ENCODE data around the gene DMRT1. TPM values are rescaled to one million over a fixed set of nuclear protein-coding genes. Genes with fewer than 3 reads are reported as not detected.

DMRT1 gene
- total RNA-seq, 1 experiment from 2014 or later = not detected

DNA sequence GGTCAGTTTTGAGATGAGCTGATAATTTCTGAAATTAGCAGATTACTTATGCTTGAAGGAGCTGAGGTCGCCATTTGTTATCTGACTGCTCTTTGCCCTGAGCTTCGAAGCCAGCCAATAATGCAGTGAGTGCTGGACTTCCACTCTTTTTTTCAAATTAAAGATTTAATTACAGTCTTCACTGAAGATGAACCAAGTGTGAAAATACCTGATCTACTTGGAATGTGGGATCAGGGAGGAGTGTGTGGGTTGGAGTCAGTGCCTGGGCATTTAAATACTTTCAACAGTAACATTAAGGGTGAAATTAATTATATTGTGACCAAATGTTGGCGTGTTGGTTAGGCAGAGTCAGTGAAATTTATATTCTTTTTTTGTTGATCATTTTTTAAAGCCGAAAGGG lies 111.0 kb downstream of the DMRT1 start:
- H3K4me3 ChIP-seq (ENCODE audit: low read depth in 2 of 2, low read length in 2 of 2) = no peak overlapping the region
- POLR2A ChIA-PET = no interaction called here
- in situ Hi-C loops (cut with HindIII; ENCODE audit: low pct_unique_long_range_greater_than_20kb, low sequenced_read_pairs) = no loop called here
- CTCF ChIA-PET = no interaction called here
- H3K9me3 ChIP-seq (ENCODE audit: control insufficient read depth, insufficient read depth, low read depth, low read length) = no peaks in the 10 kb centered on the region
- no peaks in the 10 kb centered on the region for H3K4me1 ChIP-seq (ENCODE audit: control insufficient read depth, insufficient read depth, low read length)
- H3K36me3 ChIP-seq (ENCODE audit: control insufficient read depth, insufficient read depth, low read length) = no peaks in the 10 kb centered on the region
- intact Hi-C loops (cut with micrococcal nuclease; ENCODE audit: unreplicated experiment) = no loop called here
- DNase-seq (ENCODE audit: low read depth, low spot score) = no peak
- no peaks in the 10 kb centered on the region for H3K27me3 ChIP-seq (ENCODE audit: control insufficient read depth, insufficient read depth, low read length)
- no peak overlapping the region for H3K27ac ChIP-seq (ENCODE audit: low read length)
- ATAC-seq = no peak
- TF ChIP-seq TCF7L2 (IDR thresholded peaks at IDR 0.05; ENCODE audit: low read depth, low read length) (no peak), POLR2AphosphoS5 (IDR thresholded peaks at IDR 0.05; ENCODE audit: low read depth, low read length) (no peak), SIN3A (IDR thresholded peaks at IDR 0.05; ENCODE audit: borderline replicate concordance, insufficient read depth, low read depth, low read length) (no peak)
- TF ChIP-seq, protein P1, sequence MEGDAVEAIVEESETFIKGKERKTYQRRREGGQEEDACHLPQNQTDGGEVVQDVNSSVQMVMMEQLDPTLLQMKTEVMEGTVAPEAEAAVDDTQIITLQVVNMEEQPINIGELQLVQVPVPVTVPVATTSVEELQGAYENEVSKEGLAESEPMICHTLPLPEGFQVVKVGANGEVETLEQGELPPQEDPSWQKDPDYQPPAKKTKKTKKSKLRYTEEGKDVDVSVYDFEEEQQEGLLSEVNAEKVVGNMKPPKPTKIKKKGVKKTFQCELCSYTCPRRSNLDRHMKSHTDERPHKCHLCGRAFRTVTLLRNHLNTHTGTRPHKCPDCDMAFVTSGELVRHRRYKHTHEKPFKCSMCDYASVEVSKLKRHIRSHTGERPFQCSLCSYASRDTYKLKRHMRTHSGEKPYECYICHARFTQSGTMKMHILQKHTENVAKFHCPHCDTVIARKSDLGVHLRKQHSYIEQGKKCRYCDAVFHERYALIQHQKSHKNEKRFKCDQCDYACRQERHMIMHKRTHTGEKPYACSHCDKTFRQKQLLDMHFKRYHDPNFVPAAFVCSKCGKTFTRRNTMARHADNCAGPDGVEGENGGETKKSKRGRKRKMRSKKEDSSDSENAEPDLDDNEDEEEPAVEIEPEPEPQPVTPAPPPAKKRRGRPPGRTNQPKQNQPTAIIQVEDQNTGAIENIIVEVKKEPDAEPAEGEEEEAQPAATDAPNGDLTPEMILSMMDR (IDR thresholded peaks at IDR 0.05) = no peak
- TF ChIP-seq, protein P2, sequence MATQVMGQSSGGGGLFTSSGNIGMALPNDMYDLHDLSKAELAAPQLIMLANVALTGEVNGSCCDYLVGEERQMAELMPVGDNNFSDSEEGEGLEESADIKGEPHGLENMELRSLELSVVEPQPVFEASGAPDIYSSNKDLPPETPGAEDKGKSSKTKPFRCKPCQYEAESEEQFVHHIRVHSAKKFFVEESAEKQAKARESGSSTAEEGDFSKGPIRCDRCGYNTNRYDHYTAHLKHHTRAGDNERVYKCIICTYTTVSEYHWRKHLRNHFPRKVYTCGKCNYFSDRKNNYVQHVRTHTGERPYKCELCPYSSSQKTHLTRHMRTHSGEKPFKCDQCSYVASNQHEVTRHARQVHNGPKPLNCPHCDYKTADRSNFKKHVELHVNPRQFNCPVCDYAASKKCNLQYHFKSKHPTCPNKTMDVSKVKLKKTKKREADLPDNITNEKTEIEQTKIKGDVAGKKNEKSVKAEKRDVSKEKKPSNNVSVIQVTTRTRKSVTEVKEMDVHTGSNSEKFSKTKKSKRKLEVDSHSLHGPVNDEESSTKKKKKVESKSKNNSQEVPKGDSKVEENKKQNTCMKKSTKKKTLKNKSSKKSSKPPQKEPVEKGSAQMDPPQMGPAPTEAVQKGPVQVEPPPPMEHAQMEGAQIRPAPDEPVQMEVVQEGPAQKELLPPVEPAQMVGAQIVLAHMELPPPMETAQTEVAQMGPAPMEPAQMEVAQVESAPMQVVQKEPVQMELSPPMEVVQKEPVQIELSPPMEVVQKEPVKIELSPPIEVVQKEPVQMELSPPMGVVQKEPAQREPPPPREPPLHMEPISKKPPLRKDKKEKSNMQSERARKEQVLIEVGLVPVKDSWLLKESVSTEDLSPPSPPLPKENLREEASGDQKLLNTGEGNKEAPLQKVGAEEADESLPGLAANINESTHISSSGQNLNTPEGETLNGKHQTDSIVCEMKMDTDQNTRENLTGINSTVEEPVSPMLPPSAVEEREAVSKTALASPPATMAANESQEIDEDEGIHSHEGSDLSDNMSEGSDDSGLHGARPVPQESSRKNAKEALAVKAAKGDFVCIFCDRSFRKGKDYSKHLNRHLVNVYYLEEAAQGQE (IDR thresholded peaks at IDR 0.05; ENCODE audit: insufficient read depth in 1 of 2, low read depth in 2 of 2, low read length in 1 of 2) = no peak
- BruUV-seq (replicated peaks) = no TSS peak

DNA sequence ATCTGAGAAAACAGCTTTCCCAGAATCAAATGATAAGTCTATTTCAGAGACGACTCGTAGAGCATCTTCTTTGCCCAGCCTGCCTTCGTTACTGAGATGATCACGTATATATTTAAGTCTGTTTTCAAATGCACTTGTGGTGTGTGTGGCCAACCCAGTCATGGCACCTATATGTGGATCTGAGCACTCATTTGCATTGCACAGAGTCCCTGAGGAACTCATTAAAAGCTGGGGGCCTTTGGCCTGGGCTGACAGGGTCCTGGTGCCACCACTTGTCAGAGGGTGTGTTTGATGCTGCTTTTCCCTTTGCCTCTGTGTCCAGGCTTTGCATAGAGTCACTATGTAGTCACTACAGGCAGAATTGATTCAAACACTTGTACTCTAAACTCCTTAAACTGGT lies 117.6 kb downstream of the DMRT1 start:
- no TSS peak for BruUV-seq (replicated peaks)
- Histone ChIP-seq H3K4me3 (ENCODE audit: low read depth in 2 of 2, low read length in 2 of 2) (no peak overlapping the region), H3K36me3 (ENCODE audit: control insufficient read depth, insufficient read depth, low read length) (no peaks in the 10 kb centered on the region), H3K27me3 (ENCODE audit: control insufficient read depth, insufficient read depth, low read length) (no peaks in the 10 kb centered on the region), H3K27ac (ENCODE audit: low read length) (no peak overlapping the region), H3K9me3 (ENCODE audit: control insufficient read depth, insufficient read depth, low read depth, low read length) (no peaks in the 10 kb centered on the region), H3K4me1 (ENCODE audit: control insufficient read depth, insufficient read depth, low read length) (no peaks in the 10 kb centered on the region)
- in situ Hi-C loops (cut with HindIII; ENCODE audit: low pct_unique_long_range_greater_than_20kb, low sequenced_read_pairs) = no loop called here
- POLR2A ChIA-PET = no interaction called here
- CTCF ChIA-PET = no interaction called here
- TF ChIP-seq, protein P2 (IDR thresholded peaks at IDR 0.05; ENCODE audit: insufficient read depth in 1 of 2, low read depth in 2 of 2, low read length in 1 of 2) = no peak
- no peak for TF ChIP-seq TCF7L2 (IDR thresholded peaks at IDR 0.05; ENCODE audit: low read depth, low read length)
- TF ChIP-seq POLR2AphosphoS5 (IDR thresholded peaks at IDR 0.05; ENCODE audit: low read depth, low read length) = no peak
- TF ChIP-seq, protein P1 (IDR thresholded peaks at IDR 0.05) = no peak
- no peak for TF ChIP-seq SIN3A (IDR thresholded peaks at IDR 0.05; ENCODE audit: borderline replicate concordance, insufficient read depth, low read depth, low read length)
- no peak for ATAC-seq
- DNase-seq (ENCODE audit: low read depth, low spot score) = no peak
- intact Hi-C loops (cut with micrococcal nuclease; ENCODE audit: unreplicated experiment) = no loop called here

Data from Panc1 (cell line).